Amniotic epithelial cell (primary cell): ENCODE data around the gene SLC37A4.
"Not testable (repeated sequence)": the region's sequence is repeated elsewhere in the genome, so short reads cannot be mapped to it uniquely, and the experiment has no call there.

Source experiments
- DNase-seq: peaks from one replicate; pipeline ENCODE4 v3.0.0-alpha.2; 2010; ENCODE audit warnings: low read depth

SLC37A4 gene

DNA sequence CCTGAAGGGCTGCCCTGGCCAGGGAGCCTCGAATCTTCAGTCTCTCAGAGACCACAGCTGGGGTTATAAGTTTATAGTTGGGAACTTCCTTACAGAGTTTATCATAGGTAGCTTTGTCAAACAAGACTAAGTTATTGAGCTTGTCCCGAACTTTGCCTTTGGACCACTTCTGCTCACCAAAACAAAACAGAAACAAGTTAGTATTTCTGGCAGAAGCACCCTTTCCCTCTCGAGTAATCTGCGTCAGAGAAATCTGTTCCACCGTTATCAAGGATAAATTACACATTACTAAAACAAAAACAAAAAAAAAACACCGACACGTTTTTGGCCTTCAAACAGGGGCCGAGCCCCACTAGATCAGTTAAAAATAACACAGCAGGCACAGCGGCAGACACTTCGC, 13.3 kb downstream of the SLC37A4 start:
- DNase-seq: not testable (repeated sequence)

GRCh38 chr11:119016216-119017009, 14.3 kb downstream of the SLC37A4 start:
- no peak for DNase-seq

- DNase-seq: no peak
Measured at GRCh38 chr11:119015054-119015611, 15.5 kb downstream of the SLC37A4 start.

DNA sequence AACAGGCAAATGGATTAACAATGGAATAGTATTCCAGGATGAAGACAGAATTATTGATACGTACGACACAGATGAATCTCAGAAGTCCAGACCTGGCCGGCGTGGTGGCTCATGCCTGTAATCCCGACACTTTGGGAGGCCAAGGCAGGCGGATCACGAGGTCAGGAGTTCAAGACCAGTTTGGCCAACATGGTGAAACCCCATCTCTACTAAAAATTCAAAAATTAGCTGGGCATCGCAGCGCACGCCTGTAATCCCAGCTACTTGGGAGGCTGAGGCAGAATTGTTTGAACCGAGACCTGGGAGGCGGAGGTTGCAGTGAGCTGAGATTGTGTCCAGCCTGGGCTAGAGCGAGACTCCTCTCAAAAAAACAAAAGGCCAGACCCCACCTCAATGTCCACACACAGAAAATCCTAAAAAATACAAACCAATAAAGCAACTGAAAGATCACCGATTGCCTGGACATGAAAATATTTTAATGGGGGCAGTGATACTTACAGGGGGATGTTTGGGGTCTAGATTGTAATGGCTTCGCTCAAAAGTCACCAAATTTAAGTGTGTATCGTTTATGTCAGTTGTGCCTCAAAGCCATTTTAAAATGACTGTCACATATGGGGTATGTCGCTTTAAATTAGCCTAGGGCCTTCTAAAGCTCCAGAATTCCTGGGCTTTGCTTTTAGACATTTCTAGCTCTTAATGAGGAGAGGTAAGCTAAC, 16.3 kb downstream of the SLC37A4 start:
- DNase-seq: no peak

- DNase-seq: no peak
Measured at GRCh38 chr11:119012629-119013170, 18.0 kb downstream of the SLC37A4 start.

- no peak for DNase-seq
Measured at GRCh38 chr11:119011476-119012053, 19.1 kb downstream of the SLC37A4 start.

DNA sequence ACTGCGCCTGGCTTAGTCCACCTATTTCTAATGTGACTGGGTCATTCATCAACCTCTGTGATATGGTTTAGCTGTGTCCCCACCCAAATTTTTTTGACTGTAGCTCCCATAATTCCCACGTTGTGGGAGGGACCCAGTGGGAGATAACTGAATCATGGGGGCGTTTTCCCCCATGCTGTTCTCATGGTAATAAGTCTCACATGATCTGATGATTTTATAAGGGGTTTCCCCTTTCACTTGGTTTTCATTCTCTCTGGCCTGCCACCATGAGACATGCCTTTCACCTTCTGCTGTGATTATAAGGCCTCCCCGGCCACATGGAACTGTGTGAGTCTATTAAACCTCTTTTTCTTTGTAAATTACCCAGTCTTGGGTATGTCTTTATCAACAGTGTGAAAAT, 24.0 kb downstream of the SLC37A4 start:
- no peak for DNase-seq

- DNase-seq: no peak
Measured at GRCh38 chr11:119000906-119001305, 29.8 kb downstream of the SLC37A4 start.

DNA sequence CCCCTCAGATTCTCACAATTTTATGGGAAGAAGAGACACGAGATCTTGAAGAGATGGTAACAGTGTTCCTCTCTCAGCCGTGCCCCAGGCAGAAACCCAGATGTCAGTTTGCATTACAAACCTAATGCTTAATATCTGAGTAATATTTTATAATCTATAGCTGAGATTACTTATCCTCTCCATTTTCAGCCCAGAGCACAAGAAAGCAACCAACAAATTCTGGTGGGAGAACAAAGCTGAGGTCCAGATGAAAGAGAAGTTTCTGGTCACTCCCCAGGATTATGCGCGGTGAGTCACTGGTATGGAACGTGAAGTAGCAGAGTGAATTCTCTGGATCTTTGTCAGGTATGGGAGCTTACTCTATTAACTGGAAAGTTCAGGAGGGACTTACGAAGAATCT, 31.9 kb downstream of the SLC37A4 start:
- DNase-seq: peak; percentile 82

- DNase-seq: no peak
Measured at GRCh38 chr11:118998388-118998717, 32.3 kb downstream of the SLC37A4 start.

GRCh38 chr11:118997627-118998387, 32.9 kb downstream of the SLC37A4 start, which contains the start of gene CENATAC:
CENATAC (plus strand) TSS chr11:118998138; CDS start chr11:118998198, 60 bp downstream.
- peak; percentile 74 for DNase-seq

- no peak for DNase-seq
Measured at GRCh38 chr11:118996926-118997626, 33.6 kb downstream of the SLC37A4 start.

GRCh38 chr11:118991486-118992038, 39.1 kb downstream of the SLC37A4 start:
- not testable (repeated sequence) for DNase-seq

GRCh38 chr11:118988280-118988679, 42.4 kb downstream of the SLC37A4 start:
- no peak for DNase-seq

DNA sequence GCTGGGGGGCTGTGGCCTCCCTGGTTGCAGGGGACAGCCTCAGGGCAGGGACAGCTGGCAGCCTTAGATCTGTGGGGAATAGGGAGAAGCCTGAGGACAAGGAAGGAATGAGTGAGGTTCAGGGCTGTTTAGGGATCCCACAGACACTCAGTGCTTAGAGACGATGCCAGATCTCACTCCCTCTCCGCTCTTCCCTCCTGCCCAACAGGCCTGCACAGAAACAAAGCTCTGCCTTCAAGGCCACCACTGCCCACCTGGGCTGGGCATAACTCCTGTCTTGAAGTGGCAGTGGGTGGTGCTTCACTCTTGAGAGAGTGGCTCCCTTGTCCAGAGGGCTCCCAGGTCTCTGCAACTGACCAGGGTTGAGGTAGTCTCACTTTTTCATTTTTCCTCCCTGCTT, 45.9 kb downstream of the SLC37A4 start:
- DNase-seq: no peak

DNA sequence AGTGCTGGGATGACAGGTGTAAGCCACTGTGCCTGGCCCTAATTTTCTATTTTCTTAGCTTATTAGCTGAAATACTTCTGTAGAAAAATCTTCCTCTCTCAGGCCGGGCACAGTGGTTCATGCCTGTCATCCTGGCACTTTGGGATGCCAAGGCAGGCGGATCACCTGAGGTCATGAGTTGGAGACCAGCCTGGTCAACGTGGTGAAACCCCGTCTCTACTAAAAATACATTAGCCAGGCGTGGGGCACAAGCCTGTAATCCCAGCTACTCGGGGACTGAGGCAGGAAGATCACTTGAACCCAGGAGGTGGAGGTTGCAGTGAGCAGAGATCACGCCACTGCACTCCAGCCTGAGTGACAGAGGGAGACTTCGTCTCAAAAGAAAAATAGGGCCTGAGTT, 46.3 kb downstream of the SLC37A4 start:
- not testable (repeated sequence) for DNase-seq

DNA sequence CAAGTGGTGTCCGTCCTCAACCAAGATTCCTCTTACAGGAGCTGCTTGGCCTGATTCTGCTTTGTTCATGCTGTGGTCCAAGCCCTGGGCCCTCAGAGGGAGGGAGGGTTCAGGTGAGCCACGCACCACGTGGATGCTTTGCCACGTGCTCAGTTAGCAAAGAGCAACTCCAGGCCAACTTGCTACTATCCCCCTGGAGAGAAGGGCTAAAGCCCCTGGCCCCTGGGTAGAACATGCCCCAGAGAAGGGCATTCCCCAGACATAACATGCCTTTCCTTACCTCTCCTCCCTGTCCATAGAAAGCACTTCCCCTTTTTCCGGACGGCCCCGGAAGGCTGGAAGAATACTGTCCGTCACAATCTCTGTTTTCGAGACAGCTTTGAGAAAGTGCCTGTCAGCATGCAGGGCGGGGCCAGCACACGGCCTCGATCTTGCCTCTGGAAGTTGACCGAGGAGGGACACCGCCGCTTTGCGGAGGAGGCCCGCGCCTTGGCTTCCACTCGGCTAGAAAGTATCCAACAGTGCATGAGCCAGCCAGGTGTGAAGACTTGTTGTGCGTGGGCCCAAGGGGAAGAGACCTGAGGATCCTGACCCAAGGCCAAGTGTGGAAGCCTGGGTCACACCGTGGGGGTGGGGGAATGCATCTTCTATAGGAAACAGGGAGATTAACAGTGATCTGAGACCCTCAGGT, 50.3 kb downstream of the SLC37A4 start:
- DNase-seq: peak; percentile 38

DNA sequence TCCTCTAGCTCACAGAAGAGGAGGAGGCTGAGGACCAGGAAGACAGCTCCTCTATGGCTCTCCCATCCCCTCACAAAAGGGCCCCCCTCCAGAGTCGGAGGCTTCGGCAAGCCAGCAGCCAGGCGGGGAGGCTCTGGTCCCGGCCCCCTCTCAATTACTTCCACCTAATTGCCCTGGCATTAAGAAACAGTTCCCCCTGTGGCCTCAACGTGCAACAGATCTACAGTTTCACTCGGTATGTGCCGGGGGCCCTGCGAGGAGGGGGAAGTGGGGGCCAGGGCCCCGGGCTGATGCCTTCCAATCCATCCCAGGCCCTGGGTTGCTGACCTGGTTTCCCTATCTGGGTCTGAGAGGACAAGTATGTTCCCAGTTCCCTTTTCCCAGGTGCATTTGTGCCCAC, 51.2 kb downstream of the SLC37A4 start:
- no peak for DNase-seq

GRCh38 chr11:118975771-118976709, 54.6 kb downstream of the SLC37A4 start:
- DNase-seq: peak; percentile 21
